Measurements from ENCODE around the gene PRAMEF27. TPM values are rescaled to one million over a fixed set of nuclear protein-coding genes. Genes with fewer than 3 reads are reported as not detected.

The PRAMEF27 gene
- not detected in 5 replicates for total RNA-seq (2022; extraction: Qiagen RNA extraction; ENCODE audit: low read depth)

GRCh38 chr1:13056475-13056874 lies at the start of gene PRAMEF27:
Gene PRAMEF27, minus strand, starts transcription at chr1:13056575. Its CDS starts 2,916 bp downstream, at chr1:13053659.

GRCh38 chr1:13070474-13070873 lies 14.1 kb upstream of the PRAMEF27 start, which contains the start of gene PRAMEF25:
Gene PRAMEF25, plus strand, starts transcription at chr1:13070774. Its CDS starts 2,920 bp downstream, at chr1:13073694.

Other genes starting within 250 kb of the PRAMEF27 start
- gene PRAMEF11, start 225.2 kb downstream of the PRAMEF27 start, total RNA-seq (2022; extraction: Qiagen RNA extraction; ENCODE audit: low read depth): not detected in 5 replicates
- not detected in 5 replicates for gene HNRNPCL1, start 207.9 kb downstream of the PRAMEF27 start, total RNA-seq (2022; extraction: Qiagen RNA extraction; ENCODE audit: low read depth)
- gene PRAMEF2, start 199.5 kb downstream of the PRAMEF27 start, total RNA-seq (2022; extraction: Qiagen RNA extraction; ENCODE audit: low read depth): not detected in 5 replicates
- not detected in 5 replicates for gene PRAMEF4, start 170.4 kb downstream of the PRAMEF27 start, total RNA-seq (2022; extraction: Qiagen RNA extraction; ENCODE audit: low read depth)
- not detected in 5 replicates for gene PRAMEF10, start 158.3 kb downstream of the PRAMEF27 start, total RNA-seq (2022; extraction: Qiagen RNA extraction; ENCODE audit: low read depth)
- gene PRAMEF7, start 140.0 kb downstream of the PRAMEF27 start, total RNA-seq (2022; extraction: Qiagen RNA extraction; ENCODE audit: low read depth): not detected in 5 replicates
- not detected in 5 replicates for gene PRAMEF6, start 109.0 kb downstream of the PRAMEF27 start, total RNA-seq (2022; extraction: Qiagen RNA extraction; ENCODE audit: low read depth)
- not detected in 5 replicates for gene HNRNPCL3, start 4.2 kb upstream of the PRAMEF27 start, total RNA-seq (2022; extraction: Qiagen RNA extraction; ENCODE audit: low read depth)
- gene PRAMEF25, start 14.2 kb upstream of the PRAMEF27 start, total RNA-seq (2022; extraction: Qiagen RNA extraction; ENCODE audit: low read depth): not detected in 5 replicates
- gene HNRNPCL2, start 60.3 kb upstream of the PRAMEF27 start, total RNA-seq (2022; extraction: Qiagen RNA extraction; ENCODE audit: low read depth): not detected in 5 replicates
- gene PRAMEF26, start 99.4 kb upstream of the PRAMEF27 start, total RNA-seq (2022; extraction: Qiagen RNA extraction; ENCODE audit: low read depth): not detected in 5 replicates
- gene HNRNPCL4, start 109.1 kb upstream of the PRAMEF27 start, total RNA-seq (2022; extraction: Qiagen RNA extraction; ENCODE audit: low read depth): not detected in 5 replicates
- not detected in 5 replicates for gene PRAMEF9, start 115.3 kb upstream of the PRAMEF27 start, total RNA-seq (2022; extraction: Qiagen RNA extraction; ENCODE audit: low read depth)
- gene PRAMEF13, start 144.8 kb upstream of the PRAMEF27 start, total RNA-seq (2022; extraction: Qiagen RNA extraction; ENCODE audit: low read depth): not detected in 5 replicates
- gene PRAMEF18, start 169.6 kb upstream of the PRAMEF27 start, total RNA-seq (2022; extraction: Qiagen RNA extraction; ENCODE audit: low read depth): not detected in 5 replicates
- gene PRAMEF5, start 197.6 kb upstream of the PRAMEF27 start, total RNA-seq (2022; extraction: Qiagen RNA extraction; ENCODE audit: low read depth): not detected in 5 replicates
- gene PRAMEF8, start 228.6 kb upstream of the PRAMEF27 start, total RNA-seq (2022; extraction: Qiagen RNA extraction; ENCODE audit: low read depth): 0.06 TPM in 1 of 5 replicates, not detected in the others
- not detected in 5 replicates for gene PRAMEF33, start 247.0 kb upstream of the PRAMEF27 start, total RNA-seq (2022; extraction: Qiagen RNA extraction; ENCODE audit: low read depth)

Measured in A549 treated with DMSO at 1 μM for 4 hours (cell line).